ENCODE data around the gene OTX2.

The OTX2 gene

DNA sequence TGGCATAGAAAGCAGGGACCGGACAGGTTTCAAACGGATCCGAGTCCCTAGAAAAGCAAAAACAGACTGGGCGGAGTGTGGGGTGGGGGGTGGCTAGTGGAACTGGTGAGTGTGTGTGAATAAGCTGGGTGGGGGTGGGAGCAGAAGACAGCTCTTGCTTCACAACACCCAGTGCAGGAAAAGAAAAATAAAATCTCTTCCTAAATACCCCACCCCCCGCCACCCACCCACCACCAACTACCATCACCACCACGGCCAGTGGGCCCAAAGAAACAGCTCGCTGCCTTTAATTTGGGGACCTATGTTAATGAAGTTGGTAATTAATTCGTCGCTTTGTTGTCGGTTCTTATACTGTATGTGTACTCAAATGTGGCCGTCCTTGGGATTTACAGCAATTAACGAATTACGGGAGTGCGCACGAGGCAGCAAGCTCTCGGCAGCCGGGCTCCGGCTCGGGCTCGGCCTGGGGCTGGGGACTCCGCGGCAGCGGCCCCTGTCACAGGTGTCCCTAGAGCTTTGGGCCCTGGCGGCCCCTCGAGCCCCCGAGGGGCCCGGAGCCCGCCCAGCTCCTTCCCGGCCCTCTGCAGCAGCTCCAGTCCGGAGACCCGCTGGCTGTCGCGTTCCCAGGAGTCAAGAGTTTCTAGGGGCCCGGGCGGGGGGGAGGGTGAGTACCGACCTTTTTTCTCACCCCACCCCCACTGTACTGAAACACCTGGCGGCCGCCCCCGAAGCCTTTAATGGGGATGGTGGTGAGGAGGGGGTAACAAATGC lies 1.5 kb upstream of the OTX2 start:
- DNase-seq = no peak

DNA sequence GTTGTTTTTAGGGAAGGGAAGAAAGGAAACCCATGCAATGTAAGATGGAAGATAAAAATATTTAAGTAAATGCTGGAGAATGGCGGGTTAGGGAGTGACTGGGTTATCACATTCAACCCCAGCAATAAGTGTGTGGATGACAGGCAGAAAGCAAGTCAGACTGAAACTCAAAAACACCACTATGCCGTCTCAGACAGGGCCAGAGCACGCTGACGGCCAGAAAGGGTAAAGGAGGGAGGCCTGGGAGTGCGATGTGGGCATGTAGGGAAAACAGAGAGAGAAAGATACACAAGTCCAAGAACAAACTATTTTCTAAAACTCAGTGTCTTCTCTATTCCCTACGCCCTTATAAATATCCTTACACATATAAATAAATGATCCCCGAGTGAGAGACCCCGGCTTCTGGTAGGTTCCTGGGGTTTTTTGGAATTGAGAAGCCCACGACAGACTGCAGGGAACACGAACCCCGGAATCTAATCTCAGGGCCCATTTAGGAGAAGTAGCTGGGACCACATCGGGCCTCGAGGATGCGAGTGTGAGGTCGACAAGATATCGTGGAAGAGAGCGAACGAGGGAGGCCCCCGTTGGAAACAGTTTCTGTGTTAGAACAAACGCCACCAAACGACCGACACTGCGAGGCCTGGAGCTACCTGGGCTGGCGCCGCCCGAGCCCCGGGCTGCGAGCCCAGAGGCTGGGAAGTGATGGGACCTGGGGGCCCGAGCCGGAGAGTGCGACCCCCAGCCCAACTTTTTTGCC lies 735 bp upstream of the OTX2 start:
- DNase-seq = no peak

DNA sequence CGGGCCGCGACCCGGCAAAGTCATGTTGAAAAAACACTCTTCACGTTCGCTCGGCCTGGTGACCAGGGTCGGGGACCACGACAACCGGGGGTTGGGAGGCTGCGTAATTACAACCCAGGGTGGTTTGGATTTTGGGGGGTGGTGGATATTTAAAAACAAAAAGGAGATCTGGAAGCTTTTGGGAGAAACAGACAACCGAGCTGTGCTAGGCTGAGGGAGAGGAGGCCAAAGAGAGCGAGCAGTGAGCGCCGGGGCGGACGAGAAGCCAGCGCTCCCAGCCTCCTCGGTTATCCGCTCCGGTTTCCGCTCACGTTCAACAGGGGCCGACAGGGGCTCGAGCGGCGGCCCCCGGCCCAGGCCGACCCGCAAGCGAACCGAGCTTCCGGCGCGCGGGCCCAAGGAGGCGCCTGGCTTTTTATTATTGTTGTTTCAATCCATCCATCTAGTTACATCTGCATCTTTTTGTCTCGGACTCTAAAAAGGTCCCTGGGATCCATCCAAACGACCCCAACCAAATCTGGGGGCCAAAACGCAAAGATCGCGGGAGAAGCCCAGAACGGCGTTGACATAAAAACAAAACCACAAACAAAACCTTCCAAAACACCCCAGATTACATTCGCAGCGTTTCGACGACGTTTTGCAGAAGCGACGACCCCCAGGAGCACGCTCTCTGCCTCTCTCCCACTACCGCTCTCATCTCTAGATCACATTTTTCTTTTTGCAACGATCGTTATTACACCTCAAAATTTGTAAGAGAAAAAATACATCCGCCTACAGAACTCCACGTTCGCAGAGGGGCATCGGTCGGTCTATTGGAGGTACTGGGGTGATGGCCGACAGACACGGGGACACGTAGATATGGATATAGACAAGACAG lies 771 bp downstream of the OTX2 start:
- DNase-seq = no peak

DNA sequence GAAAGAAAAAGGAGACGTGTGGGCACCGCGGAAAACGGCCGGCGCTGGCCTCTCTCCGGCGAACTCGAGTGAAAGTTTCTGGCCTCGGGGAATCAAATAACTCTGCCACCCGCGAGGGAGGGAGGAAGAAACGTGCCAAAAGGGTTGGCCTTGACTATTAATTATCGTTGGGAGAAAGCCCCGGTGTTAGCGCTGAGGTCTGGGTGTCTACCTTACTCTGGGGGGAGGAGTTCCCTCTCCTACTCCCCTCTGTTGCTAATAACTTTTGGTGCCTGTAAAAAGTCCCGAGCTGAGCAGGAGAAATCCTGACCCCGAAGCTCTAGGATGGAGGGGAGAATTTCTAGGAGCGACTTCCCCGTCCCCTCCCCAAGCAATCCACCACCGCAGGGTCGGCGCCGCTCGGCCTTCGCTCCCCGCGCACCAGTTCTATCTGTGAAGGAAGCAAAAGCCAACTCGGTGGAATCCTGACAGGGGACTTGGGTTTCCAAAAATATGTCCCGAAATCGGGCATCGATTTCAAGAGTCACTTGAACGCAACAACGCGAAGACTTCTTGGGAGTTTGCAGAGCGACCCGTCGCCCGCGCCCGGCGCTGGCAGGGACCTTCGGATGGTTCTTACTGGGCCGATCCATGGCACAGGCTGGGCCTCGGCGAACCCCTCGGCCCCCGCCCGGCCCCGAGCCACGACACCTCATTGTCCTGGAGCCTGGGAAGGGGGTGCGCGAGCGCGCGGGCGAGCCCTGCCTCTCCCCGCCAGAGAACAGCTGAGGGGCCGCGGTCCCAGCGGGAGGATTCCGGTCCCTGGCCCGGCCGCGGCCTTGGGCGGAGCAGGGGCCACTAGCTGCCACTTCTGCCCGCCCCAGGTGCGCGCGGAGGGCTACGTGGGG lies 1.7 kb downstream of the OTX2 start:
- no peak for DNase-seq

DNA sequence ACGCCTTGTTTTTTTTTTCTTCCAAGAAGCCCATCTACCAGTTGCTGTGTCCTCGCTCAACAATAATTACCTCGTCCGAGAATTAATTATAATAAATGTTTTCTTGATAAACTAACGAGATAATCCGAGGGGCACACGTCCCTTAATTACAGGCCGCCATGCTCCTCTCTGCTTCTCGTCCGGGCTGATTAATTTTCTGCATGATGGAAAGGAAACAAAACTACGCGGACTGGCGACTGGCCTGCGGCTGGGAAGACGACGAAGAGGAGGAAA lies 2.2 kb downstream of the OTX2 start:
- no peak for DNase-seq

DNA sequence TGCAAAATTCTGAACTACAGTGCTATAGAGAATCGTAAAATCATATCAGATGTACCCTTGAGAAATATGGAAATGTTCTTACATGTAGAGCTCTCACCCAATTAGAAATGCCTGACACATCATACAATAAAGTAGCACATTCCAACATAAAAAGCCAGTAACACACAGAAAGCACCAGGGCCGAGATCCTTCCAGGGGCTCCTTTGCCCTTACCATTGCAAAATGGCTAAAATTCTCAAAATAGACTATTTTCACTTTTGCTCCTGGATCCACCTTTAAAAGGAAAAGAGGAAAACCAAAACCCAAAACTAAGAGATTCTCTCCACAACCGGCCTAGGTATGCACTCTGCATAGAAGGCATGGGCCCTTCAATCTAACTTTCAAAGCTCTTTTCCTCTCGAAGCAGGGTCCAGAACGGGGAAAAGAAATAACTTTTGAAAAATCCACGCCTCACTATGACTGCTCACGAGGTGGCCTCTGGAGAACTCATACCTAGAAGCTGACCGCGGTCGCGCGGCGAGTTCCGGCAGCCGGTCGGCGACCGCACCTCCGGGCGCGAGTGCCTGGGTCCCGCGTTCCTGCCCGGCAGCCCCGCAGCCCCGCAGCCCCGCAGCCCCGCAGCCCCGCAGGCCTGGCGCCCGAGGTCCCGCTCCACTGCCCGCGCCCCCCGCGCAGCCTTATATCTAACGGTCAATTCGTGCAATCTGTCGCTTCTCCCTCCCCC lies 2.7 kb downstream of the OTX2 start:
- DNase-seq = no peak

DNA sequence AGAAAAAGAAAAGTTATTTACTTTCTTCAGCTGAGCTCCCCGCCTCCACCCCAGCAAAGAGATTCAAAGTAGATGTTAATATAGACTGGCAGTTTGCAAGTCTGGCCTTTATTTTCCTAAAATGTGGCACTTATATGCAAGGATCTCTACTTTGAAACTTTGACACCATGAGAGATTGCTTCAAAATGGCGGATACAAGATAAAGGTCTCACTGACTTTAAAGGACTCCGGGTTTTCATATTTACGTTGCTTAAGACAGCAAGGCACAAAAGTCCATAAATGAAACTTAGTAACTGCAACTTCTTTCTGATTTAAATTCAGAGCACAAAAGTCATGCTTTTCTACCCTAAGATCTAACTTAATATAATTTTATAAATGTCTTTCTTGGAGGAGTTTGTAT lies 3.5 kb downstream of the OTX2 start:
- no peak for DNase-seq

DNA sequence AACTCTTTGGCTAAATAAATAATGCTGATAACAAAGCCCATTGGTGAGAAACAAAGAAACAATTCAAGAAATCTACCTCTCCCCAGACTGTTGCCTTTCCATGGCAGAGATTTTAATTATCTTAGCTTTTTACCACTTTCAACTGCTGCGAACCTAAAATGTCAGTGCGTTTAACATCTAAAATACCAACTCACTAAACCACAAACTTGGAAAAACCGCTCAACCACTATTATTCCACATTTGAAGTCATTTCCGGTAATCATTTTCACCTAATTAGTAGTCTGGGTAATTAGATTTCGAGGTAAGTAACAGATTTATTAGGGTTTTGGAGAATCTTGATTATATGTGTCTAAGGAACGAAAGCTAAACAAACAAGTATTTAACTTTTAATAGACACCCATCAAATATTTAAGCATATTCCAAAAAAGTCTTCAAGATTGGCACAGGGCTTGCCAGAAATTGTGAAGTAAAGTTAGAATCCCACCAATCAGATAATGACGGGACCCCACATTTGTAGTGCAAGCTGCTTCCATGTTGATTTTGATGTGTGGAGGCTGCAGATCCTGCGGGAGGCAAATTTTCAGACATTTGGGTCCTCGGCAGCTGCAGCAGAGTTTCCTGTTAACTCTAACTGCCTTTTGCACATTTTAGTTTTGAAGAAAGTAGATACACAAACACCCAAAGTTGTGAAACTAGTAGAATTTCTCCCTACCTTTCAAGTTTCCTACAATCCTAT lies 4.1 kb downstream of the OTX2 start:
- no peak for DNase-seq

DNA sequence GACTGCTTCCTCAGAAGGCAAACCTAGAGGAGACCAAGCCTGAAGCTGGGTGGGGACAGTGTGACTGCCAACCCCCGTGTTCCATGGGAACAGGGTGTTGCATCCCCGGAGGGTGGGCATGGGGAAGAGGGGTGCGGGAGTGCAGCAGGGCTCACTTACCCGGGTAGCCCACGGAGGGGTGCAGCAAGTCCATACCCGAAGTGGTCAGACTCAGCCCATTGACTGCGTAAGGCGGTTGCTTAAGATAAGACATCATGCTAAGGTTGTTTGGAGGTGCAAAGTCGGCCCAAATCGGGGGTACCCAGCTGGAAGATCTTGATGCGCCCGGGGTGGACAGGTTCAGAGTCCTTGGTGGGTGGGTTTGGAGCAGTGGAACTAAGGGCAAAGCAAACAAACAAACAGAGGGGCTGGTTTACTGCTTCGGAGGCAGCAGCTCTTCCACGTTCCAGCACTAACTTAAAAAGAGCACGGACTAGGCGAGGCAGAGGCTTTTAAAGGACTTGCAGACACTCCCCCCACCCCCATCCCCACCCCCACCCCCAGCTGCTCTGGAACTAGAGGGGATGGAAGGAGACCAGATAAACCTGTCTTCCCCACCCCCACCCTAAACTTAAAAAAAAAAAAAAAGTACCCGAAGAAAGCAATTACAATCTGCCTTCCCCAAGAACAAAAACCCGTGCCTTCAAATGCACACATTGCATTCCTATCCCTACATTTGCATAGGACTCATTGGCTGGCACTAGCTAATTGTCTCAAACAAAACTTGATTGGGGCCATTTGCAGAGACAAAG lies 4.9 kb downstream of the OTX2 start:
- DNase-seq = no peak

DNA sequence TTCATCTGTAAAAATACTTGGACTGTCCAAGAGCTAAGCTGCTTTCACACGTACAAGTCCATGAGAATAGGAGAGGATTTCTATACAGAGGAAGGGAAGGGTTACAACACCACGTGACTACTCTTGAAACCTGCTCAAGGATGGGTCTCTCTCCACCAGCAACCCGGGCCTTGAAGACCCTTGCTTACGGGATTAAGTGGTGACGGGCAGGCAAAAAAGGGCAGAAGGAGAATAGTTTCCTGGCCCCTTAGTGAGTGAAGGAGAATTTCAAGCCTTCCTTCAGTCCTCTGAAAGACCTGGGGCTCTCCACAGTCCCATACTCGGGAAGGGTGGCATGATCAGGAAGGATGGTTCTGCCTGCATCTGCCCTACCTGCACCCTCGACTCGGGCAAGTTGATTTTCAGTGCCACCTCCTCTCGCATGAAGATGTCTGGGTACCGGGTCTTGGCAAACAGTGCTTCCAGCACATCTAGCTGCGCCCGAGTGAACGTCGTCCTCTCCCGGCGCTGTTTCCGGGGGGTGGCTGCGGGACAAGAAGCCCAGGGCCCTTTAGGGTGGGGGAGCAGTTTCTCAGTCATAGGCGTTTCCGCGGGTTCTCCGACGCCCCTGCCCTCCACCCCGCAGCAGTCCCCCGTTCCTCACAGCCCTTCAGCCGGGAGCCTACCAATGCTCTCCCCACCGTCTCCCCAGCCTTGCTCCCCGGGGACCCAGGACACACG lies 6.3 kb downstream of the OTX2 start:
- DNase-seq = no peak

DNA sequence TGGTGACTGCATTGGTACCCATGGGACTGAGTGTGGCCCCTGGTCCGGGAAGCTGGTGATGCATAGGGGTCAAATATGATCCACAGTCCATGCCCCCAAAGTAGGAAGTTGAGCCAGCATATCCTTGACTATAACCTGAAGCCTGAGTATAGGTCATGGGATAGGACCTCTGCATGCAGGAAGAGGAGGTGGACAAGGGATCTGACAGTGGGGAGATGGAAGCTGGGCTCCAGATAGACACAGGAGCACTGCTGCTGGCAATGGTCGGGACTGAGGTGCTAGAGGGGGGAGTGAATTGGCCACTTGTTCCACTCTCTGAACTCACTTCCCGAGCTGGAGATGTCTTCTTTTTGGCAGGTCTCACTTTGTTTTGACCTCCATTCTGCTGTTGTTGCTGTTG lies 8.4 kb downstream of the OTX2 start:
- no peak for DNase-seq

DNA sequence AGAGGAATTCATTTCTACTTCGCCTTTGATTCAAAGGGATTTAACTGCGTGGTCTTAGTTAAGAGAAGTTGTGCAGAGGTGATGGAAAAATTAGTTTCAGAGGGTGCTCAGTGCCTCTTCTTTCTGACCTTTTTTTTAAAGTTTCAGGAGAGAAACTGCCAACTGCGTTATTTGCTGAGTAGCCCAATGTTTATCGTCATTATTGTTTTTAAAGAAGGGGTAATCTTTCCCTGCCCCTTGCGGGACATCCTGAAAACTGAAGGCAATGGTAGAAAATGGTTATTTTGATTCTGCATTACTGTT lies 11.0 kb downstream of the OTX2 start:
- no peak for DNase-seq

DNA sequence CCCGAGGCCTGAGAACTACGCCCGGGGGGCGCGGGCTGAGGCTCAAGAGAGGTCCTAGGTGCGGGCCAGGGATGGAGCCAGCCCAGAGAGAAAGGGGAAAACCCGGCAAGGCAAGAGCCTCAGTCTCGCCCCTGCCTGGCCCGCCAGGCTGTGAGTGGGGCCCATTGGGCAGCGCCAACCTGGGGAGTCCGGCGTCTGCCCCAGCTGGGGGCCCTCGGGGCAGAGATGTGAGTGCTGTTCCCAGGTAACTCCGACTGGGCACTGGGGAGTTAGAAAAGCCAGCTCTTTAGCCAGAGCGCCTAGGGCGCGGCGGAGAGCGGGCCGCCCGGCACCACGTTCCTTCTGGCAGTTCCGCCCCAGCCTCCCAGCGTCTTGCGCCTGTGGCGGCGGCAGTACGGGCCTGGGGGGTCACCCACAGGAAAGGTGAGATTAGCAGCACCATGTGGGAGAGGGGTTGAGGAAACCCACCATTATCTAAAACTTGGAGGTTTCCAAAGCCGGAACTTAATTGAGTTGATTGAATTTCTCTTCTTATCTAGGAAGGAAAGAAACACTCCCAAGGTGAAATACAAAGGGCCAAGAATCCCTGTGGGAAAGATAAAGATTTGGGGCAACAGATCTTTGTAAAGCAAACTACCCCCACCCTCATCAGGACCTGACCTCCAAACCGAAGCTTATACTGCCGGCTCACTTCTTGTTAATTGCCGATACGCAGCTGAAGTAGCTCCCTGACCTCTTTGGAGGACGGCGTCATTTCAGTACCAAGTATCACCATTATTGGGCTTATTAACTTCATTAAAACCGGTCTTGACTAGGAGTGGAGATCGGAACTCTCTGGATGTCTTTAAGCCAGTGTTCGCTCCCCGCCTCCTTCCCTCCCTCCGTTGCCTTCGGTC lies 11.6 kb downstream of the OTX2 start:
- no peak for DNase-seq

DNA sequence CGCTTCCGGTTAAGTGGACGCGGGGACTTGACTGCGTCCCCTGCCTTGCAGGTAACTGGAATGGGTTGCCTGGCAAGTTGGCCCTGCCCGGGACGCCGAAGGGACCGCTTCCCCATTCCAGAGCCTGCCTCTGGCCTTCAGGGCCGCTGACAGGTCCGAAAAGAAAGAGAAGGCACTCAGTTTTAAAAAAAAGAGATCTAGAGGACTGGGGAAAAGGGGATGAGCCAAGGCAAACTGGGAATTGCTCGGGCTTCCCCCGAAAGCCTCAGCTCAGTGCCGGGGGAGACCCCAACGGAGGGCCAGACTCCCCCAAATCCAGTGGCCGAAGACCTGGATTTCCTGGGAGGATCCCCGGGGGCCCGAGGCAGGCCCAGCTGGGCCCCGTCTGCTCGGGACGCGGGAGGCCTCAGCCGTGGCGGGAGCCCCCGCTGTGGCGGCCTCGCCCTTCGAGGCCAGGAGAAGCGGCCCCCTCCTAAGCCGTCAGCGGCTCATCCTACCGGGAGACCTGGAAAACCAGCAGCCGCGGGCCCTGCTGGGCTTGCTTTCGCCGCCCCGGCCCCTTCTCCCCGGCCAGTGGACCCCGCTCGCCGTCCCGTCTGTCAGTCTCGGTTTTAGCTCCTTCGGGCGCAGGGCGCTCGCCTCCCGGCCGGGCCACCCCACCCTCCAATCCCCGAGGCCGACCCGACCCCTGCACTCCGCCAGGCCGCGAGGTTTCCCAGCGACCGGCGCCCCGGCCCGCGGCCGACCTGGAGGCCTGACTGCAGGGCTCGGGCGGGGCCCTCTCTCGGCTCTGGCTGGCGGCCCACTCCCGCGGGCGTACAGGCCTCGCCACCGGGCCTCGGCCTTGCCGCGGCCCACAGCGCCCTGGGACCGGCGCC lies 12.5 kb downstream of the OTX2 start:
- no peak for DNase-seq

DNA sequence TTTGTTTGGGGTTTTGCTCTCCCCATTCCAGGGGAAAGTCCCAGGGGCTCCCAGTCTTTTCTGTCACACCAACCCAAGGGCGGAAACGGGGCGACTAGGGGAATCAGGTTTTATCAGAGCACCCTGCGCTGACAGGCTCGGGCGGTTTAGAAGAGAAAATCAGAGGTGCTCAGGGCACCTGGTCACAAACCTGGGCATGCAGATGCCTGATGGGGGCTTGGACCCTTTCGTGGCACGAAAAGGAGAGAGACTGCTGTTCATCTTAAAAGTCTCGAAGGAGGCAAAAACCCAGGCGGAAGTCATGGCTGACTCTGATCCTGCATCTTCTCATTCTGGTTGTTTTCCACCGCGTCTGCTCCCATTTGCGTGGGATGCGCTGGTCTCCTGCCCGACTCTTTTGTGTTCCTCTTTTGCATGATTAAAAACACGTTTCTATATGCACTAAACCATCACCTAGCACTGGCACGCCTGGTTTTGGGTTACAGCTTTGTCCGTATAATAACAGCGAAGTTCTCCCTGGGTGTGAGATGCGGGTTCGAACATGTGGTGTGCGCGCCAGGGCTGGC lies 13.2 kb downstream of the OTX2 start:
- no peak for DNase-seq

DNA sequence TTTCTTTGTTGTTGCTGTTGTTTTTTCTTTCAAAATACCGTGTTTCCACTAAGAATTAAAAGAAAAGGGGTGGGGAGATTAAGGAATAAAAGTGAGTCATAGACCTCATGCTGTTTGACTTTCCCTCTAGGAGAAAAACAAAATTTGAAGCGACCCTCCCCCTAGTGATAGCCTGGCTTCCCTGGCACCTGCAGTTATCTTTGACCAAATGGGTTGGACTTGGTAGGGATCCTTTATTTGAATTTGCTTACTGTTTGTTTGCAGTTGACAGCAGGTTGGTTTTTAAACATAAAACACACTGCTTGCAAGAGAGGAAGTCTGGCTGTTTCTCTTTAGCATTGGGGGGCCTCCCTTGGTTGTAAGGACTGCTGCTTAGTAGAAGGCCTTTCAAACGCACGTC lies 14.0 kb downstream of the OTX2 start:
- DNase-seq = no peak

DNA sequence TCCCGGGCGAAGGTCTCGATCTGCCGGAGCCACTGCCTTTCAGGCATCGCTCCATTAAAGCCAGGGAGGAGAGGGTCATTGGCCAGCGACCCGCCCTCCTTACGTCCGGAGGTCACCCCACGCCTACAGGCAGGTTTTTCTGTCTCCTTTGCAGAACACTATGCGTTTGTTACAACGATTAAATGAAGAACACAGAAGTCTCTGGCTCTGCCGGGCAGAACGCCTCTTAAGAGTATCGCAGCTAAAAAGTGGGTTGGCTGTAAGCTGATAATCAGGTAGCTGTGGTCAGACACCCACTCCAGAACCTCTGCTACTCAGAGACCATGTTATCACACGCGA lies 15.0 kb downstream of the OTX2 start:
- no peak for DNase-seq

Measured in MV-4-11 (cell line).